GM21786 (cell line): Measurements from ENCODE around the gene ZC3H12D.

Source experiments
- ATAC-seq: cut with Tn5 transposase; IDR thresholded peaks from one replicate; pipeline ENCODE4 v1.9.1; 2021; ENCODE audit not compliant: unreplicated experiment

Gene ZC3H12D

DNA sequence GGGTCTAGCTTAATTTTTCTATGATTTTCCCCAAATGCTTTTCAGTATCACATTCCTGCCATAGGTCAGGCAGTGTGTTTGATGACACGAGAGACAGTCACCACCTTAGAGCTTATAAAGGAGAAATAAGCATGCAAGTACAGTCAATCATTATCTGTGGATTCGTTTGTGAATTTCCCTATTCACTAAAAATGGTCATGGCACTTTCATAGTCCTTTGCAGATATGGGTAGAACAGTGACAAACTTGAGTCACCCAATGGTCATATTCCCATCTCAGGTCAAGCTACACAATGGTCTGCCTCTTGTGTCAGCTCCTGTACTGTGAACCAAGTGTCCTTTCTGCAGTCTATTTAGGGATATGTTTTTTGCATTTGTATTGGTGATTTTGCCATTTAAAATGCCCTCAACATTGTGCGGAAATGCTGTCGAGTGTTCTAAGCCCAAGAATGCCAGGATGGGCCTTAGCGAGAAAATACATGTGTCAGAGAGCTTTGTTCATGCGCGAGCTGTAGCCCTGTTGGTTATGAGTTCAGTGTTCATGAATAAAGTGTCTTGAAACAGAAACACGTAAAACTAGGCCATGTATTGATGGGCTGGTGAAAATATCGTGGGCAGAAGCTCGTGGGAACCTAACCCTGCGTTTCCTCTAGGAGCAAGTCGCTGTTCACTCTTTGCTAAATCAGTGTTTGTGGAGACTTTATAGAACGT lies 65.0 kb downstream of the ZC3H12D start:
- ATAC-seq, result no peak

DNA sequence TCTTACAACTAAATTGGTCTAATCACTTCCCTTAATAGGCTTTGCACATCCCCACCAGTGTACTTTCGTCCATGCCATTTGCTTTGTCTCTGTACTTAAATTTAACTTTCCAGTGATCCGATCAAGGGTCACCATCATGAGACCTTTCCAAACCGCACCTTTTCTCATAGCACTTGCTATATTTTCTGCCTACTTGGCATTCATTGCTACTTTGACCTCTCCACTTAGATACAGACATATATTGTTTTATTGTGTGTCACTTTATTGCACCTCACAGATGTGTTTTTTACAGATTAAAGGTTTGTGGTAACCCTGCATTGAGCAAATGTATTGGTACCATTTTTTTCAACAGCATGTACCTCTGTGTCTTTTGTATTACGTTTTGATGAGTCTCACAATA lies 70.0 kb downstream of the ZC3H12D start:
- ATAC-seq, result no peak

DNA sequence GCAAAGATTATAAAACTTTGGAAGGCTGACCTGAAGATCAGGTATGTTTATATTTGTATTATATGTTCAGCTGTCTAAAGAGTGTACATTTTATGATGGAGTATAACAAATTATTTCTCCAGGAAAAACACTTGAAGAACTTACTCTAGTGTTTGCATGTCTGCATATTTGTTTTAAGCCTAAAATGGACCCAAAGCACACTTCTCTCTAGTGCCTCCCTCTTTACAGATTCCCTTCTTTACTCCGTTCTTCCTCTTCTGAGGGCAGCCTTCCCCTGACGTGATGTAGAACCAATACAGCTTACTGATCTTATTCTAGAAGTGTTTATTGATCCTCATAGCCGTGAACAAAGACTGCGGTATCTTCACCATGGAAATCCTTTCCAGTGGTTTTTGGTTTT lies 70.8 kb downstream of the ZC3H12D start:
- no peak for ATAC-seq

- no peak for ATAC-seq
These were observed 74.3 kb downstream of the ZC3H12D start for GRCh38 chr6:149410557-149410956.

DNA sequence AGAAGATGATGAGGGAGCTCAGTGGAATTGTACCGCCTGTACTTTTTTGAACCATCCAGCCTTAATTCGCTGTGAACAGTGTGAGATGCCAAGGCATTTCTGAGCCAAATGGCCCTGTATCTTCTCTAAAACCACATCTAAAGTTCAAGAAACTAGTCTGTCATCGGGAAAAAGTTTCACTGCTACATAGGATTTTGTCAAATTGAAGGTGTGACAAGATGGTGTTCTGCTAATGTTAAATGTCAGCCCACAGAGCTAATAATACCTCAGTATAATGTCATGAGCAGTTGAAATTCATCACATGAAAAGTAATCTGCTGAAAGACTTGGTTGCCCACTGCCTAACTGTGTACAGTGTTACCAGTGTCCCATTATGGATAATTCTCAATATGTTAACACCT lies 75.2 kb downstream of the ZC3H12D start:
- ATAC-seq, result no peak

- ATAC-seq, result no peak
These were observed 78.7 kb downstream of the ZC3H12D start for GRCh38 chr6:149405823-149406765.

- ATAC-seq, result no peak
These were observed 81.3 kb downstream of the ZC3H12D start for GRCh38 chr6:149403534-149403933.

GRCh38 chr6:149400050-149400449 lies 84.8 kb downstream of the ZC3H12D start, which contains the start of gene SUMO4:
SUMO4 (plus strand) TSS chr6:149400262; CDS start chr6:149400392, 130 bp downstream.
- ATAC-seq, result no peak

DNA sequence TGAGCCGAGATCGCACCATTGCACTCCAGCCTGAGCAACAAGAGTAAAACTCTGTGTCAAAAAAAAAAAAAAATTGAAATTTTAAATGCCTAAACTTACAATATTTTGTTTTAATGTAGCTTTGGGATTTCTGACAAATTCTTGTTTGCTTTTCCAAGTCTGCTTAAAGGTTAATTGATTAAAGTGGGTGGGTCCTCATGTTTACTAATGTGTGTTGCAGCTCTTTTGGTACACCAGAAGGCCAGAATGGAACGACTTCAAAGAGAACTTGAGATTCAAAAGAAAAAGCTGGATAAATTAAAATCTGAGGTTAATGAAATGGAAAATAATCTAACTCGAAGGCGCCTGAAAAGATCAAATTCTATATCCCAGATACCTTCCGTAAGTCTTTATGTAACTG lies 87.4 kb downstream of the ZC3H12D start:
- no peak for ATAC-seq
